SK-N-MC (cell line): Measurements from ENCODE around the gene TNFRSF21.

ENCODE experiments used
- EZH2 ChIP-seq: fragments of 200-600 bp; sonication (generic); IDR thresholded peaks from one replicate; pipeline ENCODE4 v1.6.1; 2017; ENCODE audit warnings: antibody characterized with exemption
- POLR2AphosphoS5 ChIP-seq: IDR thresholded peaks from 2 replicates; pipeline ENCODE4 v1.6.1; 2012; ENCODE audit warnings: mild to moderate bottlenecking, low read depth, low read length, borderline replicate concordance

DNA sequence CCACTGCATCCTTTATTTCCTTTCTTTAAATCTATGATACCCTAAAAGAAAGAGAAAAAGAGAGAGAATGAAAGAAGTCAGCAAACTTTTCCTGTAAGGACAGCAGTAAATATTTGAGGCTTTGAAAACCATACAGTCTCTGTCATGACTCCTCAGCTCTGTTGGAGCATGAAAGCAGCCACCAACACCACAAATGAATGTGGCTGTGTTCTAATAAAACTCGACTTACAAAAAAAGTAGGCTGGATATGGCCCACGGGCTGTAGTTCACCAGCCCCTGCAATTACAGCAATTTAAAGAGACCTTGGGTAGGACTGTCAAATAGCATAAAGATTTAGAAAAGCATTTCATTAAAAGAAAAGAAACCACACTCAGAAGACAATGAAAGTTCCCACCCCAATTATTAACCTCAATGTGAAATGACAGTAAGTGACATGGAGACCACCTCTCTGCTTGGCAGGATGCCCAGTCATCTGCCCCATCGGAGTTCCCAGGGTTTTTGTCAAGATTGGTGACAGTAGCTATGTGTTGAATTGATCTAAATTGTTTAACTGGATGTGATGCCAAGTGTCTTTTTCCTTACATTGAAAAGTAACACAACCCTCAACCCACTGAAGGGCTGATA, 50.9 kb downstream of the TNFRSF21 start:
- TF ChIP-seq EZH2 (no peak), POLR2AphosphoS5 (no peak)
